ENCODE measurements around the gene VWCE. TPM values are rescaled to one million over a fixed set of nuclear protein-coding genes. Genes with fewer than 3 reads are reported as not detected.
A peak's percentile ranks its signal among the peaks of the same experiment; 100 is the strongest.

Gene VWCE
- total RNA-seq, result 0.41 TPM

GRCh38 chr11:61294717-61295595, at the start of gene VWCE:
Gene VWCE, minus strand, starts transcription at chr11:61295316. Its CDS starts 279 bp downstream, at chr11:61295037.
- DNase-seq, result peak; percentile 86

DNA sequence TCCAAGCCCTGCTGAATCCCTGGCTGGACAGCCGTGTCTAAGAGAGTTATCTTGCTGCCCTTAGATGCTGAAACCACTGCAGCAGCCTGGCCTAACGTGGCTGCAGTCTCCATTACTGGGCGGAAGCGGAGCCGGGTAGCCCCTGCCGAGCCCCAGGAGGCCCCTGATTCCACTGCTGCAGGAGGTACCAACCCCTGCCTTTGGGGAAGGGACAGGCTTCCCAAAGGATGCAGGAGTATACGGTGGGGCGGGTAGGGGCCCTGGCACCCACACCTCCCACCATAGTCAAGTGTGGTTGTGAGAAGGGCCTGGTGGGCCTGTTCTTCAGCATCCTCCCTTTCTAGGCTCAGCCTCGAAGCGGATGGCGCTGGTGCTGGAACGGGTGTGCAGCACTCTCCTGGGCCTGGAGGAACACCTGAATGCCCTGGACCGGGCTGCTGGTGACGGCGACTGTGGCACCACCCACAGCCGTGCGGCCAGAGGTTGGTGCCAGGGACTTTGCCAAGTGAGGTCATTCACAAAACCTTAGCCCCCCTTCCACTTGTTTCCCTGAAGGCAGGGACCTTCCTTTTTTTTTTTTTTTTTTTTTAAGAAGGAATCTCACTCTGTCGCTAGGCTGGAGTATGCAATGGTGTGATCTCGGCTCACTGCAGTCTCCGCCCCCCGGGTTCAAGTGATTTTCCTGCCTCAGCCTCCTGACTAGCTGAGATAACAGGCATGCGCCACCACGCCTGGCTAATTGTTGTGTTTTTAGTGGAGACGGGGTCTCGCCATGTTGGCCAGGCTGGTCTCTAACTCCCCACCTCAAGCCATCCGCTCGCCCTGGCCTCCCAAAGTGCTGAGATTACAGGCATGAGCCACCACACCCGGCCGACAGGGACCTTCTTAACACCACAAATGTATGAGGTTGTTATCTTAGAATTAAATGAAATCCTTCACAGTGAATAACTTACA, 49.0 kb upstream of the VWCE start:
- no peak for DNase-seq

DNA sequence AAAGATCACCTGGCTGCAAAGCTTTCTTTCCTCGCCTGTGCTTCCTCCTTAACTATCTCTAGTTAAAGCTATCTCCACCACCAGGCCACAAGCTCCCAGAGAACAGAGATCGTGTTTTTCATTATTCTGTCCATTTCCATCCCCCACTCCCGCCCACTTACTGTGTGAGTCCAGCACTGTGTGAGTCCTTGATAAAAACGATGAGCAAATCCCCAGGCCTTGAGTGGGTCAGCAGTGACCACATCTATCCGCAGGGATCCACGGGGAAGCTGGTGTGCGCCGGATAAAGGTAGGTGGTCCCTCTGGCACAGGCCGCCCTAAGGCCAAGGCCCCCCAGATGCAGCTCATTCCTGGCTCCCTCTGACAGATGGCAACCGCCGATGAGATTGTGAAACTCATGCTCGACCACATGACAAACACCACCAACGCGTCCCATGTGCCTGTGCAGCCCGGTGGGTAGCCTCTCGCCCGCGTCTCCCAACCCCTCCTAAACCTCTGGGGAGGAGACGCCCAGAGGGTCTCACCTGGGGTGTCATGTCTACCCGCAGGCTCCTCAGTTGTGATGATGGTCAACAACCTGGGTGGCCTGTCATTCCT, 47.2 kb upstream of the VWCE start:
- DNase-seq, result no peak

- DNase-seq, result no peak
Observed at GRCh38 chr11:61341706-61342105, 46.6 kb upstream of the VWCE start.

GRCh38 chr11:61340979-61341378, 45.9 kb upstream of the VWCE start:
- no peak for DNase-seq

DNA sequence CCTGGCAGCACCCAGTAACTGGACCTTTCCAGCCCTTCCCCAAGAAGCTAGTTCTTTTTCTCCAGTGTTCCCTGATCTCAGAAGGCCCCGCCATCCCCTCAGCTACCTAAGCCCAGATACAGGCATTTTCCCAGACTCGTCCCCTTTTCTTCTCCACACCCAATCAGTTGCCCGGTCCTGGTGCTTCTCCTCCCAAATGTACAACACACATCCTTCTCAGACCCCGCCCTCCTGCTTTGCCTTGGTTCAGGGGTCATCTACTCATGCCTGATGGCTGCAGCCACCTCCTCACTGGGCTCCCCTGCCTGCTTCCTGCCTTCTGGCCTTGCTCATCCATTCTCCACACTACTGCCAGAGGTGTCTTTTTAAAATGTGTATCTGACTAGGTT, 44.4 kb upstream of the VWCE start:
- no peak for DNase-seq

DNA sequence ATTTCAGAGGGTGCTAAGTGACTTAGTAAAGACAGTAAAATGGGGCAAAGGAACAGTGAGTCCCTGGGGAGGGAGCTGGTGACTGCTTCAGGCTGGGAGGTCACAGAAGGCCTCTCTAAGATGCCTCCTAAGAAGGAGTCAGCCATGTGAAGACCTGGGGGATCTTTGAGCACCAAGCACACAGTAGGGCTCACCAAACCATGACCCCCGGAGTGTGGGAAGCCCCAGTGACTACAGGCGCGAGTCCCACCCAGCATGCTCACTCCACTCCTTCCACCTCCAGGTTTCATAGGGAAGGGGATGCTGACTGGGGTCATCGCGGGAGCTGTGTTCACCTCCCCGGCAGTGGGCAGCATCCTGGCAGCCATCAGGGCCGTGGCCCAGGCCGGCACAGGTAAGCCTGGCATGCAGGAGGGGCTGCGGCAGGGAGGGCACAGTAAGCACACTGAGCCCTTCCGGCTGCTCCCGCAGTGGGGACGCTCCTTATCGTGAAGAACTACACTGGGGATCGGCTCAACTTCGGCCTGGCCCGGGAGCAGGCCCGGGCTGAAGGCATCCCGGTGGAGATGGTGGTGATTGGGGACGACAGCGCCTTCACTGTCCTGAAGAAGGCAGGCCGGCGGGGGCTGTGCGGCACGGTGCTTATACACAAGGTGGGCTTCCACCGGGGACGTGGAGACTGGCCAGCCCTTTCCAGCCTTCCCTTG, 43.8 kb upstream of the VWCE start:
- no peak for DNase-seq

DNA sequence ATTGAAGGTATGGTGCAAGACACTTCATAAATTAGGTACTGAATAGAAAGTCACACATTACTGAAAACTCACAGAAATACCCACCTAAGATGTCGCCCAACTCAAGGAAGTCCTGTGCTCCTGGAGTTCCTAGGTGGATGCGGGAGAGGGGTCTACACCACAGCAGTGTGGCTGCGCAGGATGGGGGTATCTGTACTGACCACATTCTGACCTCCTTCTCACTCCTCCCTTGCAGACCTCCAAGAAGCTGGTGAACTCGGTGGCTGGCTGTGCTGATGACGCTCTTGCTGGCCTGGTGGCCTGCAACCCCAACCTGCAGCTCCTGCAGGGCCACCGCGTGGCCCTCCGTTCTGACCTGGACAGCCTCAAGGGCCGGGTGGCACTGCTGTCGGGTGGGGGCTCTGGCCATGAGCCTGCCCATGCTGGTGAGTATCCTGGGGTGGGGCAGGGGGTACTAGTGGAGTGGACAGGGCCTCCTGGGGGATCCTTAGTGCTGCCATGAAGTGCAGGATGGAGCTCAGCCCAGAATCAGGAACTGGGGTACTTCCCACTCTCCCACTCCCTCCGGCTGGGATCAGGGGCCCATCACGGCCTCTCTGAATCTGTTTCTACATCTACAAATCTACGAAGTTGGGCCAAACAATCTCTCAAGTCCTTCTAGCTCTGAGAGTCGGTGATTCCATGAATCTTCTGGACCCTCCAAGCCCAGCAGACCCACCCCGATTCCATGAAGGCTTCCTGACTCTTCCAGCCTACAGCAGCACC, 42.8 kb upstream of the VWCE start:
- no peak for DNase-seq

DNA sequence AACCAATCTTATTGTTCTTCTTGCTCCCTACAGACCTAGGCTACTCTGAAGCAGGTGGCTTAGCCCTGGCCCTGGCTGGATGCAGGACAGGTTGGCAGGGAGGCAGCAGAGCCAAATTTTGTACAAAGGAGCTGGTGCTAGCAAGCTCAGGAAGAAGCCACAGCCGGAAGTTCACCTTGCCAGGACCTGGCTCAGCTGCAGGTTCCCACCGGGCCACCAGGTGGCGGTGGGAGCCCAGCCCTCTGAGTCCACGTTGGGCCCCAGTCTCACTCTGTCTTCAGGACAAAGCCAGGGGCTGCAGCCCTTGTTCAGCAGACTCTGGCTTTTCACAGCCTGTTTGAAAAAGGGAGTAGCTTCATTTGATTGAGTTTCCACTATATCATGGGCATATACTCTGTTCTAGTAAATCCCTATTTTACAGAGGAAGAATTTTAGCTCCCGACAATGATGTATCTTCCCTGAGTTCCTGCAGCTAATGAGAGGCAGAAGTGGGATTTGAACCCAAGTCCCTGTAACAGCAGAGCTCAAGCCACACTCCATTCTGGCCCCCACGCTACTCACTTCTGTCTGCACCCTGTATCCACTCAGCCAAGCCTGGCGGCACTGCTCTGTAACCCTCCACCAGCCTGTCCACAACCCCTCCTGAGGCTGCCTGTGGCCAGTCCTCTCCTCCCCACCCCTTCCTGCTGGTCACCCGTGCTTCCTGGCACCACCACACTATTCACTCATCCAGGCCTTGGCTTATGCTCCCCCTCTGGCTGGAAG, 41.2 kb upstream of the VWCE start:
- peak; percentile 88 for DNase-seq

DNA sequence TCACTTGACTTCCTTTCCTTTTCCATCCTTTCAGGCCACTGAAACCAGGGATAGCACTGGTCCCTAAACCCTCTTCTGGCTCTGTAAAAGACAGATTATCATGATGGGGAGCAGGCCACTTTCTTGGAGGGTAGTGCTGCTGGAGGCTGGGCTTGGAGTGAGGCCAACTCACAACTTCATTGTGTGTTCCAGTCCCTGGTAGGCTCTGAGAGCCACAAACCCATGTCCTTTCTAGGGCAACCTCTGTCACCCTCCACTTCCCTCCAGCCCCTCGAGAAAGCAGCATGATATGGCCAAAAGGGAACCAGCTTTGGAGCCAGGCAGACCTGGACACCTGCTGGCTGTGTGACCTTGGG, 40.2 kb upstream of the VWCE start:
- DNase-seq, result no peak

- DNase-seq, result no peak
Observed at GRCh38 chr11:61334434-61335354, 39.6 kb upstream of the VWCE start.

DNA sequence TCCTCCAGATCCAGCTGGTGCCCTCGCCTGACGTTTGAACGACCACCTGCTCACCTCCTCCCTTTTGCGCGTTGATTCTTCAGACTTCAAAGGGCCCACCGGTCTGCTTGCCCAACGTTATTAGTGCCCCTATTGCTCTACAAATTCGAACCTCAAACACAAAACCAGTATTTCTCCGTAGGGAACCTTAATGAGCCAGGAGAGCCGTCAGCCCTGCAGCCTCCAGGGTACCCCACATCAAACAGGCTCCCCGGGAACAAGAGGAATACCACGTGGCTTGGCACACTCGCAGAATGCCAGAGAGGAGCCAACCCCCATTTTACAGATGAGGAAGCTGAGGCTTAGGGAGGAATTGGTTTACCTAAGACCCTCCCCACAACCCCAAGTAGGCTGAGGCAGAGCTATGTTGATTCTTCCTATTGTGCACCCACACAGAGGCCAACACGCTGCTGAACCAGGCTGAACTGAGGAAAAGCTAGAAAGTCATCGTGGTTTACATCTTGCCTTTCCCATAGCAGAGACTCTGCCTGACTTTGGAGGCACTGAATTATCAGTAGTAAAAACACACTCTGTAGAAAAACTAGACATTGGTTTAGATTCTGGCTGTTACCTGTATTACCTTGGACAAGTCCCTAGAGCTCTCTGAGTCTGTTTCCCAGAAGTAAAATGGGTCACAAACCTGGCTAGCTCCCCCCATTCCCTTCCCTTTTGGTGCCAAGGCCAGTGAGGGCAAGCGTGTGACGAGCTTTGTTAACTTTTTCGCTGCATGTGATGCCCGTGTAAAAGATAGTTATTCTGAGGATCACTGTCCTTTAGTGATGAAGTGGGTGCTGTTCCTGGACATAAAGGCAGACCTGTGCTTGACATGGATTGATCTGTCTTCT, 38.7 kb upstream of the VWCE start:
- DNase-seq, result no peak

DNA sequence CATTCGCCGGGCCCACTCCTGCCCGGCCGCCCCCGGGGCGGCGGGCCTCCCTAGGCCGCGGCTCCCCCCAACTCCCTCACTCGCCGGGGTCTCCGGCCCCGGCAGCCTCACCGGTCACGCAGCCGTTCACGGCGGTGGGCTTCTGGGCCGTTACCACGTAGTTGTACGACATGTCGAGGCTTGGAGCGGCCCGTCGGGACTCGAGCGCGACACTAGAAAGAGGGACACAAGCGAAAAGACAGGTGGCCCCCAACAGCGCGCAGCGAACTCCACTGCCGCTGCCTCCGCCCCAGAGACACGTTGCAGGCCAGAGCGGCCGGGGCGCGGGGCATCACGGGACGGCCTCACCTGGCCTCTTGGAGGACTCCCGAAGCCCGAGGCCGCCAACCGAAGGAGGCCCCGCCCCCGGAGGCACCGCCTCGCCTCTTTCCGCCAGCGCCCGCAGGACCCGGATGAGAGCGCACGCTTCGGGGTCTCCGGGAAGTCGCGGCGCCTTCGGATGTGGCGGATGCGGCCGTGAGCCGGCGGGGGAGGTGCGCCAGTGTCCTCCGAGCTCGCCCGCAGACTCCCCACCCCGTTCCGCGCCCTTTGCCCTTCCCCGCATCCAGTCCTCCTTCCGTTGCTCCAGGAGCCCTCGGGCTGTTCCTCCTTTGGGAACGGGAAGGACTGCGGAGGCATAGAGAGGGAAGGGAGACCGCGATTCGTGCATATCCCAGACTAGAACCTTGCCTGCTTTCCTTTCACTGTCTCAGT, 37.9 kb upstream of the VWCE start, which contains the start of the genes DDB1 and TKFC:
Gene DDB1, minus strand, starts transcription at position 309 of the 753 bp plus-strand sequence. Its CDS starts 137 bp downstream, at position 172.
Gene TKFC, plus strand, starts transcription at position 432 of the 753 bp plus-strand sequence. CDS start 1,501 bp downstream, outside the sequence.
- DNase-seq, result peak; percentile 98

GRCh38 chr11:61332281-61332796, 37.2 kb upstream of the VWCE start:
- DNase-seq, result peak; percentile 23

- no peak for DNase-seq
Observed at GRCh38 chr11:61331651-61332050, 36.5 kb upstream of the VWCE start.

DNA sequence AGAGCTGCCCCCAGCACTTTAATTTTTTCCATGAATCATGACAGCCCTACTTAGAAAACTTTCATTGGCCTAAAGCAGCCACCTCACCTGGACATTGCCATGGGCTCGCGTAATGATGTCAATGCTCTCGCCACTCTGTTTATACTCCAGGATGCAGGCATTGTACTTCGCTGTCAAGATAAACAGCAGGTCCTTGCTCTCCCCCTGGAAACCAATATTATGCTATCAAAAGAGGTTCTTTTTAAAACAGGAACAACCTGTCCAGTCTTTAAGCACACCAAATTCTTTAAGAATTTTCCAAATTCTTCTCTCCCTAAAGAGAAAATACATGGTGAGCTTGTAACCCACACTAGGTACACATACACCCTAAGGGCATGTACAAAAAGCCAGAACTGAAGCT, 34.8 kb upstream of the VWCE start:
- DNase-seq, result no peak

GRCh38 chr11:61328351-61328750, 33.2 kb upstream of the VWCE start:
- peak; percentile 52 for DNase-seq

Data from tongue (tissue), 2 donors.